Liver (tissue), 9 donors: ENCODE results near the gene SWT1. TPM values are rescaled to one million over a fixed set of nuclear protein-coding genes. Genes with fewer than 3 reads are reported as not detected.
"Not testable (repeated sequence)": the region's sequence is repeated elsewhere in the genome, so short reads cannot be mapped to it uniquely, and the experiment has no call there.

Experiments
- DNase-seq: peaks from one replicate; pipeline ENCODE4 v3.0.0-alpha.2; 2017; ENCODE audit warnings: low spot score
- H3K27ac ChIP-seq, 2 donors: one replicate each; pipeline ENCODE4 v1.7.0; 2013; ENCODE audit warnings: inconsistent platforms in 2 of 2, low read length in 2 of 2, control low read depth in 1 of 2, low read depth in 1 of 2, mild to moderate bottlenecking in 1 of 2
- H3K27me3 ChIP-seq, 4 donors: one replicate each; pipeline versions ENCODE4 v1.6.1 to v1.7.0; 2013; ENCODE audit warnings: low read length in 3 of 4, inconsistent platforms in 1 of 4, mild to moderate bottlenecking in 1 of 4, moderate library complexity in 1 of 4; ENCODE audit not compliant: control insufficient read depth in 4 of 4, insufficient read depth in 4 of 4
- H3K36me3 ChIP-seq, 4 donors: one replicate each; pipeline versions ENCODE4 v1.6.1 to v1.7.0; 2013; ENCODE audit warnings: low read length in 3 of 4, mild to moderate bottlenecking in 3 of 4, low read depth in 1 of 4, moderate library complexity in 1 of 4; ENCODE audit not compliant: control insufficient read depth in 4 of 4, insufficient read depth in 3 of 4
- H3K4me1 ChIP-seq, 4 donors: one replicate each; pipeline versions ENCODE4 v1.6.1 to v1.7.0; 2013; ENCODE audit warnings: low read length in 3 of 4, mild to moderate bottlenecking in 3 of 4, moderate library complexity in 1 of 4; ENCODE audit not compliant: control insufficient read depth in 4 of 4, insufficient read depth in 4 of 4
- H3K4me3 ChIP-seq, 3 donors: one replicate each; pipeline versions ENCODE4 v1.6.1 to v1.7.0; 2013; ENCODE audit warnings: low read length in 3 of 3, control low read depth in 1 of 3, low read depth in 1 of 3, mild to moderate bottlenecking in 1 of 3
- H3K9ac ChIP-seq, 2 donors: one replicate each; pipeline ENCODE4 v1.7.0; 2013; ENCODE audit warnings: low read length in 2 of 2, mild to moderate bottlenecking in 2 of 2, moderate library complexity in 2 of 2, control low read depth in 1 of 2, low read depth in 1 of 2
- H3K9me3 ChIP-seq, 4 donors: one replicate each; pipeline versions ENCODE4 v1.6.1 to v1.7.0; 2013; ENCODE audit warnings: low read length in 3 of 4; ENCODE audit not compliant: control insufficient read depth in 4 of 4
- ATF3 ChIP-seq: IDR thresholded peaks from 2 replicates; pipeline ENCODE4 v1.6.1; 2016; ENCODE audit warnings: antibody characterized with exemption
- CTCF ChIP-seq: fragments of 150-350 bp; IDR thresholded peaks from 2 replicates; pipeline ENCODE4 v1.5.1; 2017; ENCODE audit warnings: improper control_type of control experiment, low read depth, low read length; ENCODE audit not compliant: missing input control
- EGR1 ChIP-seq, 2 donors: IDR thresholded peaks; 2 replicates each; pipeline ENCODE4 v1.6.1; 2016 to 2018; ENCODE audit warnings: antibody characterized with exemption in 2 of 2, low read depth in 2 of 2
- FOXA1 ChIP-seq: IDR thresholded peaks from 2 replicates; pipeline ENCODE4 v1.6.1; 2016; ENCODE audit warnings: antibody characterized with exemption
- FOXA2 ChIP-seq: IDR thresholded peaks from 2 replicates; pipeline ENCODE4 v1.6.1; 2016; ENCODE audit warnings: antibody characterized with exemption
- GABPA ChIP-seq, 2 donors: IDR thresholded peaks in 1 of 2; conservative IDR thresholded peaks in 1 of 2; 2 replicates each; pipeline ENCODE4 v1.6.1; 2016; ENCODE audit warnings: antibody characterized with exemption in 2 of 2, mild to moderate bottlenecking in 1 of 2, moderate library complexity in 1 of 2
- HNF4G ChIP-seq: IDR thresholded peaks from 2 replicates; pipeline ENCODE4 v1.6.1; 2016; ENCODE audit warnings: antibody characterized with exemption
- MAX ChIP-seq: IDR thresholded peaks from 2 replicates; pipeline ENCODE4 v1.6.1; 2016; ENCODE audit warnings: antibody characterized with exemption
- NR2F2 ChIP-seq: IDR thresholded peaks from 2 replicates; pipeline ENCODE4 v1.6.1; 2016; ENCODE audit warnings: antibody characterized with exemption
- REST ChIP-seq: IDR thresholded peaks from 2 replicates; pipeline ENCODE4 v1.6.1; 2016; ENCODE audit warnings: antibody characterized with exemption, mild to moderate bottlenecking
- TAF1 ChIP-seq: conservative IDR thresholded peaks from 2 replicates; pipeline ENCODE4 v1.6.1; 2016; ENCODE audit warnings: antibody characterized with exemption, mild to moderate bottlenecking
- YY1 ChIP-seq: IDR thresholded peaks from 2 replicates; pipeline ENCODE4 v1.6.1; 2016; ENCODE audit warnings: antibody characterized with exemption, mild to moderate bottlenecking
- ZBTB33 ChIP-seq: IDR thresholded peaks from 2 replicates; pipeline ENCODE4 v1.6.1; 2016; ENCODE audit warnings: antibody characterized with exemption
- WGBS: extraction: QIAGEN DNeasy Blood & Tissue Kit; methylation state at CpG from one replicate; pipeline ENCODE4 v1.1.7; 2013; 5-methylcytosine and 5-hydroxymethylcytosine counted together
- polyA plus RNA-seq, 2 donors: library from polyadenylated mRNA; stranded (reverse) in 1 of 2; unstranded in 1 of 2; fragments of 200-250 nt in 1 of 2; fragments of >200 nt in 1 of 2; fragmentation: Nextera tagmentation in 1 of 2; extraction: Ambion mirVana in 1 of 2; gene quantifications; one replicate each; pipeline versions ENCODE4 v1.2.1 to v1.2.3, GENCODE V29; 2013 to 2015
- total RNA-seq, 2 donors: library from RNA; depleted of rRNA; stranded (reverse); fragments of >200 nt; gene quantifications; one replicate each; pipeline ENCODE4 v1.2.3, GENCODE V29; 2014
- donor health status: healthy.
- donor health status: healthy.
- donor health status: healthy.
- donor health status: healthy.
- donor health status: healthy.

Gene SWT1
- total and polyA plus RNA-seq, 4 donors: 0.99 to 7.8 (median 2.9) TPM

- H3K4me1 ChIP-seq, H3K27me3 ChIP-seq, H3K4me3 ChIP-seq, H3K36me3 ChIP-seq, H3K9ac ChIP-seq, H3K27ac ChIP-seq, H3K9me3 ChIP-seq, DNase-seq: not testable (repeated sequence)
- WGBS: 88% methylated on average over 5 of the region's 6 CpGs
Measured at GRCh38 chr1:185255595-185255994, 98.6 kb downstream of the SWT1 start.

- H3K4me3 ChIP-seq, H3K27ac ChIP-seq, H3K9ac ChIP-seq, H3K9me3 ChIP-seq, H3K27me3 ChIP-seq, DNase-seq, H3K4me1 ChIP-seq, H3K36me3 ChIP-seq: not testable (repeated sequence)
- WGBS: 90% methylated on average over 19 of the region's 32 CpGs
Measured at GRCh38 chr1:185257116-185257949, 100.4 kb downstream of the SWT1 start.

GRCh38 chr1:185257950-185258208, 100.9 kb downstream of the SWT1 start:
- no peaks in the 10 kb centered on the region for H3K4me1 ChIP-seq
- no peak for DNase-seq
- H3K9ac ChIP-seq: no peak overlapping the region
- TF ChIP-seq NR2F2: no peak
- no peak for TF ChIP-seq FOXA2
- no peak for TF ChIP-seq ZBTB33
- no peak for TF ChIP-seq REST
- TF ChIP-seq HNF4G: no peak
- no peak for TF ChIP-seq FOXA1
- no peak for TF ChIP-seq GABPA (IDR thresholded peaks at IDR 0.05 in 1 of 2, conservative IDR thresholded peaks at IDR 0.05 in 1 of 2)
- no peak for TF ChIP-seq CTCF
- TF ChIP-seq EGR1 (IDR thresholded peaks at IDR 0.05; ENCODE audit: low read depth in 2 of 2): no peak
- TF ChIP-seq YY1: no peak
- no peak for TF ChIP-seq TAF1
- TF ChIP-seq ATF3: no peak
- TF ChIP-seq MAX: no peak
- no peaks in the 10 kb centered on the region for H3K27me3 ChIP-seq
- H3K9me3 ChIP-seq: no peaks in the 10 kb centered on the region
- no peaks in the 10 kb centered on the region for H3K36me3 ChIP-seq
- 96% methylated on average over 2 of the region's 2 CpGs for WGBS
- H3K4me3 ChIP-seq: no peak overlapping the region
- no peak overlapping the region for H3K27ac ChIP-seq
